ENCODE data around the gene MRTFA.
"Not testable (repeated sequence)": the region's sequence is repeated elsewhere in the genome, so short reads cannot be mapped to it uniquely, and the experiment has no call there.

Gene MRTFA

GRCh38 chr22:40557972-40558371, 78.5 kb downstream of the MRTFA start:
- DNase-seq = no peak

GRCh38 chr22:40556641-40557040, 79.9 kb downstream of the MRTFA start:
- no peak for DNase-seq

GRCh38 chr22:40554023-40554422, 82.5 kb downstream of the MRTFA start:
- not testable (repeated sequence) for DNase-seq

- no peak for DNase-seq
These were observed 83.4 kb downstream of the MRTFA start for GRCh38 chr22:40553014-40553554.

GRCh38 chr22:40552070-40552469, 84.4 kb downstream of the MRTFA start:
- DNase-seq = no peak

GRCh38 chr22:40547729-40548143, 88.8 kb downstream of the MRTFA start:
- DNase-seq = no peak

GRCh38 chr22:40544758-40545157, 91.8 kb downstream of the MRTFA start:
- DNase-seq = no peak

GRCh38 chr22:40542821-40543540, 93.5 kb downstream of the MRTFA start:
- no peak for DNase-seq

- no peak for DNase-seq
These were observed 95.2 kb downstream of the MRTFA start for GRCh38 chr22:40541300-40541699.

GRCh38 chr22:40540265-40540664, 96.3 kb downstream of the MRTFA start:
- DNase-seq = no peak

- DNase-seq = not testable (repeated sequence)
These were observed 100.4 kb downstream of the MRTFA start for GRCh38 chr22:40536149-40536548.

GRCh38 chr22:40535642-40536041, 100.9 kb downstream of the MRTFA start:
- no peak for DNase-seq

- DNase-seq = no peak
These were observed 101.4 kb downstream of the MRTFA start for GRCh38 chr22:40535189-40535512.

GRCh38 chr22:40534379-40535188, 101.9 kb downstream of the MRTFA start:
- peak in 5 of 56 donors; percentile 7 to 14 (median 10) for DNase-seq

GRCh38 chr22:40533712-40534378, 102.7 kb downstream of the MRTFA start:
- DNase-seq = no peak

- no peak for DNase-seq
These were observed 104.3 kb downstream of the MRTFA start for GRCh38 chr22:40531951-40532900.

- DNase-seq = not testable (repeated sequence)
These were observed 106.1 kb downstream of the MRTFA start for GRCh38 chr22:40530391-40530790.

GRCh38 chr22:40529821-40530220, 106.7 kb downstream of the MRTFA start:
- DNase-seq = no peak

- DNase-seq = no peak
These were observed 109.6 kb downstream of the MRTFA start for GRCh38 chr22:40526960-40527359.

- DNase-seq = peak in 6 of 56 donors; percentile 5 to 49 (median 22)
These were observed 111.2 kb downstream of the MRTFA start for GRCh38 chr22:40525250-40525884.
